Calu3 (cell line): ENCODE measurements around the gene THADA. TPM values are rescaled to one million over a fixed set of nuclear protein-coding genes. Genes with fewer than 3 reads are reported as not detected.
"Not testable (repeated sequence)": the region's sequence is repeated elsewhere in the genome, so short reads cannot be mapped to it uniquely, and the experiment has no call there.

ENCODE experiments used
- BruUV-seq: library from RNA; stranded (reverse); fragments of 400-500 nt; replicated peaks from 2 replicates; lab custom pipeline; 2021; lab: Mats Ljungman, UMichigan
- CTCF ChIA-PET: fragments of 300-600 bp; sonication (Branson Sonifier 250); formaldehyde crosslinking; loops from one replicate; lab custom pipeline; 2022; ENCODE audit warnings: antibody characterized with exemption; lab: Charles Lee
- DNase-seq: peaks from one replicate; pipeline ENCODE4 v3.0.0; 2022
- H3K27ac Mint-ChIP-seq: one replicate; pipeline ENCODE4 v1.8.0; 2022; ENCODE audit warnings: mixed read lengths; ENCODE audit not compliant: unreplicated experiment
- H3K27me3 Mint-ChIP-seq: one replicate; pipeline ENCODE4 v1.8.0; 2022; ENCODE audit warnings: mixed read lengths; ENCODE audit not compliant: unreplicated experiment
- H3K36me3 Mint-ChIP-seq: one replicate; pipeline ENCODE4 v1.8.0; 2022; ENCODE audit warnings: mild to moderate bottlenecking, moderate library complexity, mixed read lengths; ENCODE audit not compliant: insufficient read depth, unreplicated experiment
- H3K4me1 Mint-ChIP-seq: one replicate; pipeline ENCODE4 v1.8.0; 2022; ENCODE audit warnings: mild to moderate bottlenecking, low read depth, mixed read lengths; ENCODE audit not compliant: unreplicated experiment
- H3K4me3 Mint-ChIP-seq: one replicate; pipeline ENCODE4 v1.8.0; 2022; ENCODE audit warnings: mild to moderate bottlenecking, low read depth, moderate library complexity, mixed read lengths; ENCODE audit not compliant: unreplicated experiment
- H3K9me3 Mint-ChIP-seq: one replicate; pipeline ENCODE4 v1.8.0; 2022; ENCODE audit warnings: low read depth, mixed read lengths; ENCODE audit not compliant: unreplicated experiment
- intact Hi-C: fragments of 100-400 bp; cut with micrococcal nuclease; formaldehyde crosslinking; loops from one replicate; pipeline ENCODE4 v1.10.0; 2022; ENCODE audit not compliant: unreplicated experiment
- total RNA-seq: library from RNA; stranded (reverse); gene quantifications from 2 replicates; pipeline ENCODE4 v1.2.3, GENCODE V29; 2022
- TF ChIP-seq, protein P1 (sequence below): fragments of 200-600 bp; IDR thresholded peaks from one replicate; pipeline ENCODE4 v1.8.0; 2022; ENCODE audit warnings: antibody characterized with exemption; ENCODE audit not compliant: unreplicated experiment

THADA gene
- total RNA-seq, 1 experiment from 2014 or later, result 35.5 TPM

DNA sequence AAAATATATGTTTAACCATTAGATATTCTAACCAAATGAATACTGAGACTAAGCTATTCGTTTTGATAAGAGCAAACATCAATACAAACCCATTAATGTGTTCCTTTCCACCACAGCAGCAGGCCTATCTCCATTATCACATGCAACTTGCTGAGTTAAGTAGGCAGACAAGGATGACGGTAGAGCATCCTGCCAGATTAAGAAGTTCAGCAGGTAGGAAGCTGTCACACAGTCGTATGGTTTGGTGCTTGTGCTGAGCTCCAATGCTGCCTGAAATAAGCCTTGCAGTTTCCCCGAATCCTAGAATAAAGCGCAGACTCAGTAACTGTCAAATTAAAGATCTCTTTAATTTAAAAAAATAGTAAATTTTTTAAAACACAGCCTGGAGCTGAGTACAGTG is 39.6 kb downstream of the THADA start:
- no peak overlapping the region for H3K4me3 Mint-ChIP-seq
- CTCF ChIA-PET, result interaction anchor here (0.5 to 1.0 kb wide), 2 partner anchors 15 to 21 kb away, joined by 3 read pairs; no protein-coding TSS in a partner anchor
- H3K27me3 Mint-ChIP-seq, result no peaks in the 10 kb centered on the region
- BruUV-seq, result no TSS peak
- no peak for DNase-seq
- H3K4me1 Mint-ChIP-seq, result no peaks in the 10 kb centered on the region
- intact Hi-C loops, result no loop called here
- H3K27ac Mint-ChIP-seq, result no peak overlapping the region
- H3K36me3 Mint-ChIP-seq, result peaks cover 12% of the 10 kb centered on the region
- H3K9me3 Mint-ChIP-seq, result no peaks in the 10 kb centered on the region
- TF ChIP-seq, protein P1, sequence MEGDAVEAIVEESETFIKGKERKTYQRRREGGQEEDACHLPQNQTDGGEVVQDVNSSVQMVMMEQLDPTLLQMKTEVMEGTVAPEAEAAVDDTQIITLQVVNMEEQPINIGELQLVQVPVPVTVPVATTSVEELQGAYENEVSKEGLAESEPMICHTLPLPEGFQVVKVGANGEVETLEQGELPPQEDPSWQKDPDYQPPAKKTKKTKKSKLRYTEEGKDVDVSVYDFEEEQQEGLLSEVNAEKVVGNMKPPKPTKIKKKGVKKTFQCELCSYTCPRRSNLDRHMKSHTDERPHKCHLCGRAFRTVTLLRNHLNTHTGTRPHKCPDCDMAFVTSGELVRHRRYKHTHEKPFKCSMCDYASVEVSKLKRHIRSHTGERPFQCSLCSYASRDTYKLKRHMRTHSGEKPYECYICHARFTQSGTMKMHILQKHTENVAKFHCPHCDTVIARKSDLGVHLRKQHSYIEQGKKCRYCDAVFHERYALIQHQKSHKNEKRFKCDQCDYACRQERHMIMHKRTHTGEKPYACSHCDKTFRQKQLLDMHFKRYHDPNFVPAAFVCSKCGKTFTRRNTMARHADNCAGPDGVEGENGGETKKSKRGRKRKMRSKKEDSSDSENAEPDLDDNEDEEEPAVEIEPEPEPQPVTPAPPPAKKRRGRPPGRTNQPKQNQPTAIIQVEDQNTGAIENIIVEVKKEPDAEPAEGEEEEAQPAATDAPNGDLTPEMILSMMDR, result no peak

DNA sequence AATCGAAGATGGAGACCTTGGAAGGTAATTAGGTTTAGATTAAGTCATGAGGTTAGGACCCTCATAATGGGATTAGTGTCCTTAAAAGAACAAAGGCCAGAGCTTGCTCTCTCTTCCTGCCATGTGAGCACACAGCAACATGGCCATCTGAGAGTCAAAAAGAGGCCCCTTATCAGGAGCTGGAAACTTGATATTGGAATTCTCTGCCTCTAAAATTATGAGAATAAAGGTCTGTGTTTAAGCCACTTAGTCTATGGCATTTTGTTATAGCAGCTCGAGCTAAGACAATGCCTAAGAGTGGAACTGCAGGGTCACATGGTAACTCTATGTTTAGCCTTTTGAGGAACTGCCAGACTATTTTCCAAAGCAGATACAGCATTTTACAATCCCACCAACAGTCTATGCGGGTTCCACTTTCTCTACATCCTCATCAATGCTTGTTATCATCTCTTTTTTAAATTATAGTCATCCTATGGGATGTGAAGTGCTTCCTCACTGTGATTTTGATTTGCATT is 42.4 kb downstream of the THADA start:
- Mint-ChIP-seq H3K27me3 (no peaks in the 10 kb centered on the region), H3K4me3 (no peak overlapping the region), H3K4me1 (no peaks in the 10 kb centered on the region), H3K9me3 (no peaks in the 10 kb centered on the region), H3K36me3 (peaks cover 23% of the 10 kb centered on the region), H3K27ac (no peak overlapping the region)
- CTCF ChIA-PET, result no interaction called here
- DNase-seq, result no peak
- intact Hi-C loops, result no loop called here
- no TSS peak for BruUV-seq
- TF ChIP-seq, protein P1, result no peak

DNA sequence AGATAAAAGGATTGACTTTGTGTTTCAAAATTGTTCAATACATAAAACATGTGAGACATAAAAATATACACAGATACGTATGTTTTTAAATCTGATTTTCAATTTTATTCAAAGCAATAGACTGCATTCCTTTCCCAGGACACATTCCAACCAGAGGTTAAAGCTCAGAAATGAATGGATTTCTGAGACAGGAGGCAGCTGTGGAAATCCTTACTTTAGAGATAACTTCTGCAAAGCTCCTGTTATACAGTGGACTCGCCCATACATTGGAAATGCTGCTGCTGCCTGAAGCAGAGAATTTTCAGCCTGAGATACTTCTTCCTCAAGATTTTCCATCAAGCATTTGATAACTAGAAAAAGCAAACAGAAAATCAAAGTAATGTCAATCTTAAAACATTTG is 43.8 kb downstream of the THADA start:
- intact Hi-C loops, result no loop called here
- H3K9me3 Mint-ChIP-seq, result peaks cover 3% of the 10 kb centered on the region
- no TSS peak for BruUV-seq
- peaks cover 24% of the 10 kb centered on the region for H3K36me3 Mint-ChIP-seq
- no peak overlapping the region for H3K27ac Mint-ChIP-seq
- DNase-seq, result no peak
- TF ChIP-seq, protein P1, result no peak
- no peak overlapping the region for H3K4me3 Mint-ChIP-seq
- no peaks in the 10 kb centered on the region for H3K27me3 Mint-ChIP-seq
- CTCF ChIA-PET, result no interaction called here
- no peaks in the 10 kb centered on the region for H3K4me1 Mint-ChIP-seq

DNA sequence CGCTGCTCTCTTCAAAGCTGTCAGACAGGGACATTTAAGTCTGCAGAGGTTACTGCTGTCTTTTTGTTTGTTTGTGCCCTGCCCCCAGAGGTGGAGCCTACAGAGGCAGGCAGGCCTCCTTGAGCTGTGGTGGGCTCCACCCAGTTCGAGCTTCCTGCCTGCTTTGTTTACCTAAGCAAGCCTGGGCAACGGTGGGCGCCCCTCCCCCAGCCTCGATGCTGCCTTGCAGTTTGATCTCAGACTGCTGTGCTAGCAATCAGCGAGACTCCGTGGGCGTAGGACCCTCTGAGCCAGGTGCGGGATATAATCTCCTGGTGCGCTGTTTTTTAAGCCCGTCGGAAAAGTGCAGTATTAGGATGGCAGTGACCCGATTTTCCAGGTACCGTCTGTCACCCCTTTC is 47.5 kb downstream of the THADA start:
- BruUV-seq, H3K9me3 Mint-ChIP-seq, H3K27me3 Mint-ChIP-seq, intact Hi-C loops, H3K27ac Mint-ChIP-seq, H3K4me1 Mint-ChIP-seq, H3K4me3 Mint-ChIP-seq, DNase-seq, CTCF ChIA-PET: not testable (repeated sequence)
- H3K36me3 Mint-ChIP-seq, result peaks cover 24% of the 10 kb centered on the region

DNA sequence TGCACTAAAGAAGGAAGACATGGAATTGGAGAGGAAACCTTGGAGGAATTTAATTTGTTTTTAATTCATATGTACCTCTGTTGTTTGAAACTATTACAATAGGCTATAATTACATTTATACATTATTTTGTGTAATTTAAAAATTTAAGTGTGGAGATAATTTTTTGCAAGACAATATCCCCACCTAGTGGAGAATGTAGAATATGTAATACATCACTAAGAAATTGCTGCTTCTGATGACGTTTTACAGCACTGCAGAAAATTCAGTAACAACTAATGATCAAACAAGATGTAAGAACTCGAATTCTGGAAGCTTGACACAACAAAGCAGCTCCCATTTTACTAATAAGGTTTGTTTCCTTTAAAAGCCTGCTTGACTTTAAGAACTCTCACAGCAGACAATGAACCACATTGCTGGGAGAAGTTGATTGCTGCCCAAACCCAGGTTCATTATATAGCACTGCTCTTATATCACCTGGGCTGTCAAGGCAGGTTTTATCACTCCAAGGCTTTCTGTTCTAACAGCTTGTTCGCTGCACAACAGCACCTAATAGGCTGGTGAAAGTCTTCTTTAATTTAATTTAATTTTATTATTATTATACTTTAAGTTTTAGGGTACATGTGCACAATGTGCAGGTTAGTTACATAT is 53.4 kb downstream of the THADA start:
- no peak overlapping the region for H3K4me3 Mint-ChIP-seq
- no TSS peak for BruUV-seq
- H3K27me3 Mint-ChIP-seq, result no peaks in the 10 kb centered on the region
- no peaks in the 10 kb centered on the region for H3K4me1 Mint-ChIP-seq
- H3K36me3 Mint-ChIP-seq, result peaks cover 4% of the 10 kb centered on the region
- intact Hi-C loops, result loop anchor here (1.0 to 5.0 kb wide), 2 partner anchors 55 to 715 kb away; no protein-coding TSS in a partner anchor
- CTCF ChIA-PET, result no interaction called here
- TF ChIP-seq, protein P1, result no peak
- peaks cover under 1% of the 10 kb centered on the region for H3K9me3 Mint-ChIP-seq
- H3K27ac Mint-ChIP-seq, result no peak overlapping the region
- DNase-seq, result no peak
